ENCODE measurements around the gene DCP1A.
"Not testable (repeated sequence)": the region's sequence is repeated elsewhere in the genome, so short reads cannot be mapped to it uniquely, and the experiment has no call there.

DCP1A gene

DNA sequence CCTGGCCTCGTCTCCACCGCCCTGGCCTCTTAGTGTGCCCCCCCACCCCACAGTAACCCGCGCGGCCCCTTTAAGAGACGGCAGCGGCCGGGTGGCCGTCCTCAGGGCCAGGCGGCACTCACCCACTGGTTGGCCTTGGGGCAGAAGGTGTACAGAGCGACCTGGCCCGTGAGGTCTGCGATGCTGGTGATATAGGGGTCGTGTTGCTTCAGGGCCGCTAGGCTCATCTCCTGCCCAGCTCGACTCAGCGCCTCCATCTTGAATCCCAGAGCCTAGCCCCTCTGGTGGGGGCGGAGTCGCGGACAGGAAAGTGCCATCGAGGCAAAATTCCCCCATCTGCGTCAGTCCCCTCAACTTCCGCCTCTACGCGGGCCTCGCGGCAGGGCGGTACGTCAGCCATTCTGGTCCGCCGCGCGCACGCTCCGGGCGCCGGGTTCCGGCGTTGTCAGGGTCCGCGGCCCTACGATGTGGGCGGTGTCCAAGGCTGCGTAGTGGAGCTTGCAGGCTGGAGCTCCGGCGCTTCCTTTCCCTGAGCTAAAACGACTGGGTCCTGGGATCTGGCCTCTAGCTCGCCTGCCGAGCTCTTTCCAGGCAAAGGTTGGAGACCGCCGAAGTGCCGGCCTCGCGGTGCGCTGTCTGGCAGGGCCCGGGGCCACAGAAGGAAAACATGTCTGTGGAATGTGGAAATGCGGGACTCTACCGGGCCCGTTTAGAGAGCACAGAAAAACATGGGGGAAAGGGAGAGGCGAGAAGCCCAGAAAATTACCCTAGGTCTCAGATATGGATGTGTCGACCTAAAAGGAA lies at the start of gene DCP1A:
TSS of gene DCP1A (minus strand) at position 283 of the 804 bp plus-strand sequence. CDS start at position 257, 26 bp downstream.
- peak; percentile 87 to 92 for DNase-seq

DNA sequence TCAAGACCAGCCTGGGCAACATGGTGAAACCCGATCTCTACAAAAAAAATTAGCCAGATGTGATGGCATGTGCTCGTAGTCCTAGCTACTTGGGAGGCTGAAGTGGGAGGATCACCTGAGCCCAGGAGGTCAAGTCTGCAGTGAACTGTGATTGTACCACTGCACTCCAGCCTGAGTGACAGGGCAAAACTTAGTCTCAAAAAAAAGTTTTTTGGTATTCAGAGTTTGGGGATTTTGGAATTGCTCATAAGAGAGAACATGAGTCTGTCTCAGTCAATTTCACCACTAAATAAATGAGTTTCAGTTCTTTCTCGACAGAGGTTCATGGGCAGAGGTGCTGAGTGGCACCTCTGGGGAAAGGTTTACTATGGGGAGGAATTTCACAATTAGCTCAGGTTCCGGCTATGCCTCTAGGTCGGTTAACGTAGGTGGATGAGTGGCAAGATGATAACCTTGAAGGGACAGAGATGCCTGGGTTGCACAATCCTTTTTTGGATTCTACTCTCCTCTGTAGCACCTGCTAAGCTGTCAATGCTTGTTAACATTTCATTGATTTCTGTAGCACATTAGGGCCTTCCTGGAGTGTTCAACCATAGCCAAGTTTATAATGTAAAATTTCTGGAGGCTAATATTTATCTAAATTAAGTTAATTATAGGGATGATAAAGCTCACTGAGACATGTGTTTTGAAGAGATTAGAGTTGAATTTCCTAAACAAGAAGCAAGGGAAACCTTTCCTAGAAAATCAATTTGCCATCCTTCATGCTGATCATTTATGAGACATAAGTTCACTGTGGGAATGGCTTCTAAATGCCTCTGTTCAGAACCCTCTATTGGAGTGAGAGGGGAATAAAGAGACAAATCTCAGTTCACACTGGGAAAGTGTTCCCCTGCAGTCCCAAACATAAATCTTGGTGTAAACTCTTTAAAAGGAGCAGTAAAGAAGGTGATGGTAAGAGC lies 37.4 kb upstream of the DCP1A start:
- DNase-seq: peak in 1 of 2 experiments; percentile 7

DNA sequence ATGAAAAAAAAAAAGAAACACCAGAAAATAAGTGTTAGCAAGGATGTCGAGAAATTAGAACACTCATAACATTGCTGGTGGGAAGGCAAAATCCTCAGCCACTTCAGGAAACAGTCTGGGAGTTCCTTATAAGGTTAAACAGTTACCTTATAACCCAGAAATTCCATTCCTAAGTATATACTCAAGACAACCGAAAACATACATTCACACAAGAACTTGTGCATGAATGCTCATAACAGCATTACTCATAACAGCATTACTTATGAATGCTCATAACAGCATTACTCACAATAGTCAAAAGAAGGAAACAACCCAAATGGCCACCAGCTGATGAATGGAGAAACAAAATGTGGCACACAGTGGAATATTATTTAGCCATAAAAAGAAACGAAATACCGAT lies 34.8 kb upstream of the DCP1A start:
- DNase-seq: no peak

GRCh38 chr3:53380306-53380705 lies 33.0 kb upstream of the DCP1A start:
- no peak for DNase-seq

DNA sequence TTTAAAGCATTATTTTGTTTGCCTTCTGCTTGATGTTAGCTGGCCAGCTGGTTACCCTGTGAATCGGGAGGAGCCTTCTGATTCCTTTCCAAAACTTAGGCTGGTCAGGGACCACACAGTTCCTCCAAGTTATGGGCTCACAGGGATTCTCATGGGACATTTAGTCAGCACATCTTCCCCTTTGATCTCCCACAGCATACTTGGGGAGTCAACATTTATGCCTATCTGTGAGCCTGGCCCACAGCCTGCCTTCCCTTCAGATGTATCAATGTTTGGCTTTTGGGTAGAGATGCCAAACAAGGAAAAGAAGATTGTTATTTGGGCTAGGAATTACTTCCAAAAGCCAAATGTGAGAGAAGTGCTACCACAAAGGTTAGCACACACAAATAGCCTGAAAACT lies 32.6 kb upstream of the DCP1A start:
- no peak for DNase-seq

- no peak for DNase-seq
These were observed 30.5 kb upstream of the DCP1A start for GRCh38 chr3:53377794-53378193.

DNA sequence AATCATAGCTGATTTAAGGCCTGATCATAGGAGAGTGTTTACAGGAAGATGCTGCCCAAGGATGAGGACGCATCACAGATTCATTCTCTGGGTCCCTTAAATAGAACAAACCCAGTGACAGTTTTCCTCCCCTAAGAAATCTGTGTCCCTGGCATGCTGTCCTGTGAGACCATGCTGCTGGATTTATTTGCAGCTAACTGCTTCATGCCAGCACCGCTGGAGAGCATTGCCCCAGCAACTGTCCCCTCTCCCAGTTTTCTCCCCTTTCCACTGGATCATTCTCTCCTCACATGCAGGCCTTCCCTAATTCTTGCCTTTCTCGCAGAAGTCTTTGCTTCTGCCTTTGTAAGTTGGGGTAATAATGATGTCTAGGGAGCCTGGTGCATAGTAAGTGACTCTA lies 29.3 kb upstream of the DCP1A start:
- no peak for DNase-seq

DNA sequence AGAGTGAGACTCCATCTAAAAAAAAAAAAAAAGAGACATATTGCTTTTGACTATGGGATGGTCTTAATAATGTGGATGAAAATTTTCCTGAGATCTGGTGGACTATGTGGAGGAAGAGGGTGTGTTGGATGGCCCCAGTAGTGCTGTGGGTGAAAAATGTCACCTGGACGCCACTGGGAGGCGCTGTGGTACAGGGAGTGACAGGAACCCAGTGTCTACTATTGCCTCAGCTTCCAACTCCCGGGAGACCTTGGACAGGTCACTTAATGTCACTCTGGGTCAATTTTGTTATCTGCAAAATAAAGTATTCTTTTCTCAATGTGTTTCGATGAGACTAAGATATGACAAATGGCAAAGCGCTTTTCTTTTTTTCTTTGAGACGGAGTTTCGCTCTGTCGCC lies 27.7 kb upstream of the DCP1A start:
- DNase-seq: peak; percentile 36 to 53

DNA sequence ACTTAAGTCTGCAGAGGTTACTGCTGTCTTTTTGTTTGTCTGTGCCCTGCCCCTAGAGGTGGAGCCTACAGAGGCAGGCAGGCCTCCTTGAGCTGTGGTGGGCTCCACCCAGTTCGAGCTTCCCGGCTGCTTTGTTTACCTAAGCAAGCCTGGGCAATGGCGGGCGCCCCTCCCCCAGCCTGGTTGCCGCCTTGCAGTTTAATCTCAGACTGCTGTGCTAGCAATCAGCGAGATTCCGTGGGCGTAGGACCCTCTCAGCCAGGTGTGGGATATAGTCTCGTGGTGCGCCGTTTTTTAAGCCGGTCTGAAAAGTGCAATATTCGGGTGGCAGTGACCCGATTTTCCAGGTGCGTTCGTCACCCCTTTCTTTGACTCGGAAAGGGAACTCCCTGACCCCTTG lies 23.4 kb upstream of the DCP1A start:
- not testable (repeated sequence) for DNase-seq

DNA sequence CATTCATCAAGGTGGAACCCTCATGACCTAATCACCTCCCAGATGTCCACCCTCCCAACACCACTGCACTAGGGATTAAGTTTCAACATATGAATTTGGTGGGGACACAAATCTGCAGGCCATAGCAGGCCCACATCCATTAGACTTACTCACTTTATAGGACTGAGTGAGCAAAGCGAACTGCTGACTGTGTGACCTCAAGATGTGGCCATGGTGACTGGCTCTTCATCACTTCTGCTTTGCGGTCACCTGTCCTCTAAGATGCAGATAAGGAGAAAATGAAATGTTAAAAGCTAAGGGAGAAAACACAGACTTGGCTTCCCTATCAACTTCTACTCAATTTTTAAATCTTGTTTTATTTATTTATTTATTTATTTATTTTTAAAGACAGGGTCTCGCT lies 14.5 kb upstream of the DCP1A start:
- no peak for DNase-seq

- no peak for DNase-seq
These were observed 10.1 kb upstream of the DCP1A start for GRCh38 chr3:53357458-53357857.

GRCh38 chr3:53354945-53355498 lies 7.7 kb upstream of the DCP1A start:
- DNase-seq: no peak

- DNase-seq: no peak
These were observed 5.9 kb upstream of the DCP1A start for GRCh38 chr3:53353202-53353601.

GRCh38 chr3:53350652-53351051 lies 3.3 kb upstream of the DCP1A start:
- DNase-seq: peak in 1 of 2 experiments; percentile 13

- DNase-seq: not testable (repeated sequence)
These were observed 775 bp upstream of the DCP1A start for GRCh38 chr3:53348118-53348517.

- DNase-seq: no peak
These were observed 452 bp downstream of the DCP1A start for GRCh38 chr3:53346922-53347260.

- no peak for DNase-seq
These were observed 829 bp downstream of the DCP1A start for GRCh38 chr3:53346514-53346913.

DNA sequence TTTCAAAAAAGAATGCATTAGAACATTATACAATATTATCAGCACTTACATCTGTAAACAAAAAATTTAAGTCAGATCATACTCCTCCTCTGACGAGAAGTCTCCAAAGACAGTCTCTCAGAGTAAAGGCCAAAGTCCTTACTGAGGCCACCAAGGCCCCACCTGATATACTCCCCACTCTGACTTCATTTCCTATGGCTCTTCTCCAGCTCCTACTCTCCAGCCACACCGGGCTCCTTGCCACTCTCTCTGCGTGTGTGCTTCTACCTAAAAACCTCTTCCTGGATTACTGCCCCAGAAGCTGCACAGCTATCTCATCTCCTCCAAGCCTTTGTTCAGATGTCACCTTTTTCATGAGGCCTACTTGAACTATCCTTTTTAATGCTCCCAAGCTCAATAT lies 5.0 kb downstream of the DCP1A start:
- DNase-seq: no peak

DNA sequence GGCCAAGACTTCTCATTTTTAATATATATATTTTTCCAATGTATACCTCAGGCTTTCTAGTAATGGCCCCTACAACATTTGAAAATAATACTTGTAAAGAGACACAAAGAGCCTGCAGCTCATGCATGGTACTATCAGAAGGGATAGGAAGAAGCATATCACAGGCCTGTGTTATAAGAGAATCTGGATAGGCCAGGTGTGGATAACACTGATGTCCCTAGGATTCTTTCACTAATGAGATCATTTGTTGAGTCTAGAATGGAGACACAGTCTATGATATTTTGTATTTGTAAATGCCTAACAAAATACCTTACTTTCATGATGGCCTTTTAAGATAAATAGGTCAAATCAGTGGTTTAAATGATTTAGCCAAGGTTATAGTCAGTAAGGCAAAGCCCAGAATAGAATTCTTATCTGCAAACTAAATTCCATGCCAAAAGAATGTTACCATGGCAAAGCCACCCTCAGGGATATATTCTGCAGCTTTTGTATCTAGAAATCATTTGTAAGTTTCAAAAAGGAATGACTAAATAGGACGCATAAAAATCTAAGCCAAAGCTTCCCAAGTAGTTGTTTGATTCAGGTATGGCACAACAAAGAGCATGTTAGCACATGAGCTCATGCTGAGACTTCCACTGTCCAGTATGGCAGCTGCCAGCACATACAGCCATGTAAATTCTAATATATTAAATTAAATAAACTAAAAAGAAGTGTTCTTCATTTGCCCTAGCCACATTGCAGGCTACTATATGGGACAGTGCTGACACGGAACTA lies 10.0 kb downstream of the DCP1A start:
- DNase-seq: no peak

- no peak for DNase-seq
These were observed 12.6 kb downstream of the DCP1A start for GRCh38 chr3:53334742-53335141.

DNA sequence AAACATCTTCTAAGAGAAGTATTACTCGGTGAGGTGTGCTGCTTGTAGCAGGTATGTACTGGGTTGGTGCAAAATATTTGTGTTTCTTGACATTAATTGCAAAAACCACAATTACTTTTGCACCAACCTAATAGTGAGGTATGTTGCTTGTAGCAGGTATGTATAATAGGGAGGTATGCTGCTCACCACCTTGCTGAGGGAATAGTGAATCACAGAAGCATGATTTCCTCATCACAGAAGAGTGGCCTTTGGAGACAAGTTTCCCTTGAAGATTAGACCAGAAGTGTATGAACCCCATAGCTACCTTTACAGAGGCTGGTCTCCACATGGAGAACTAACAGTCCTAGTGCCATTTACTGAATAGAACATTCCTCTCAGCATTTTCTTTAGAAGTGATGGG lies 15.5 kb downstream of the DCP1A start:
- no peak for DNase-seq

GRCh38 chr3:53329897-53330296 lies 17.4 kb downstream of the DCP1A start:
- DNase-seq: no peak

- no peak for DNase-seq
These were observed 18.6 kb downstream of the DCP1A start for GRCh38 chr3:53328746-53329145.

Measured in NCI-H2081 (cell line).